Measurements from ENCODE around the gene ITGA11.

Gene ITGA11

GRCh38 chr15:68276668-68277067 is 155.3 kb downstream of the ITGA11 start:
- no peak for TF ChIP-seq CTCF (IDR thresholded peaks at IDR 0.05)

- no peak for TF ChIP-seq CTCF (IDR thresholded peaks at IDR 0.05)
These were observed 156.7 kb downstream of the ITGA11 start for GRCh38 chr15:68275165-68275746.

DNA sequence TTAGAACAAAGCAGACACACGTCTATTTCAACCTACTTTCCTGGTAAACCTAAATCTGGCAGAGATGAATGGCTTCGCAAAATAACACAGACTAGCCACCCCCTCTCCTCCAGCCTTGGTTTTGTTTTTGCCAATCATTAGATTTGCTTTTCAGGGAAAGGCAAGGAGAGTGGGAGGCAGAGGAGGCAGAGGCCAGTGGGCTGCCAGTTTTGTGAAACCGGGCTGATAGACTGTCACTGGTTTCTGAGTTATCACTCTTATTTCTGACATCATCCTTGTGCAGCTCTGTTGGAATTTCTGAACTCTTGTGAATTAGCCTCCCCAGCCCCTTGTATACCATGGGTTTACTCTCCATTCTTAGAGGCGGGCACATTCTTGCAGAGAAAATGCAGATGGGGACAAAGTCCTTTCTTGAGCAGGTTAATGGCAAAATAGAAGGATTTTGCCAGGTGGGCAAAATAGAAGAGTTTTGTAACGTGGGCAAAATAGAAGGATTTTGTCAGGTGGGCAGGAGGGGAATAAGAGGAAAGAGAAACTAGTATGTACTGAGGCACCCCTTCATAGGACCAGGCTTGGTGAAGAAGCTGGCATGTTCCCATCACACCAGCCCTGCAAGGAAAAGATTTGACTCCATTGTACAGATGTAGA is 157.6 kb downstream of the ITGA11 start:
- TF ChIP-seq CTCF (IDR thresholded peaks at IDR 0.05), result no peak

DNA sequence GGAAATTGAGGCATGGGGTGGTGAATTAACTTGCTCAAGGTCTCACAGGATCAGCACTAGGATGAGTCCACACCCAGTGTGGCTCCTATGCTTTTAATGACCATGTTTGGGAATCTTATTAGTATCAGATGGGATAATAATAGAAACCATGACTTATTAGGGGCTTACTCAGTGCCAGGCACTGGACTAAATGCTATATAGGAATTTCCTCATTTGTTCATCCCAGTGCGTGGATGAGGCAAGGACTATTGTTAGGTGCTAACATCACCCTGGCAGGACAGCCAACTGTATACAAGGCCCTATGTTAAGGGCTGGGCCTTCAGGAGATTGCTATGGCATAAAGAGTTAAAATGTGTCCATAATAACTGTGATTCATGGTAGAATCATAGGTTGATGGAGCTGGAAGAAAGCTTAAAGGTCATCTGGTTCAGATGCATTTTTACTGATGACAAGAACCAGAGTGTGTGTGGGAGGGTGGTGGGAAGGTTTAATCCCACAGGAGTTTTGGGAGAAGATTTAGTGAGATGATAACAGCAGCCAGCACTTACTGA is 159.2 kb downstream of the ITGA11 start:
- TF ChIP-seq CTCF (IDR thresholded peaks at IDR 0.05), result no peak

DNA sequence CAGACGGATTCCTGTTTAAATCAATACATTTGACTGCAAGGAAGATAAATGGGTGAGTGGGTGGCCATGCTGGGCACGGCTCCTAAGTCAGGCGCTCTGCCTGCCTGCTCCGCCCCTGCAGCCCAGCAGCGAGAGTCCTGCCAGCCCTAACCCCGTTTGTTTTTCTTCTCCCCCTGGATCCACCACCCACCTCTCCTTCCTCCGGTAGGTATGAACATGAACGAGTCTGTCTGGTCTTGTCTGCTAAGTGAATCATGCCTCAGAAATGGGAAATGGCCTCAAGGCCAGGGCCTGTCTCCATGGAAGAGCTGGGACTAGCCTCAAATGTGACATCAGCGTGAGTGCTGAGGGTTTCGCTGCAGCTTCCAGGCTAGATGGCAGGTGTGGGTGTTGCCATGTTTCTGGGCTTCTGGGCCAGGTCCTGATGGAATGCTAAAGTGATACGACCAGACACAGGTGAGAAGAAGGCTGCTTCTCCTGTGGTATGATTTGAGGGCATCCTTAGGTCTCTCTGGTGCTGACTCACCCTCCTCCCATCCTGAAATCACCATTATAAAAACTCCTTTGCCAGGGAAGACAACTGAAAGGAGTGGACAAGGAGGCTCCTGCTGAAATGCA is 160.0 kb downstream of the ITGA11 start:
- TF ChIP-seq CTCF (IDR thresholded peaks at IDR 0.05), result no peak

GRCh38 chr15:68268405-68268804 is 163.6 kb downstream of the ITGA11 start:
- no peak for TF ChIP-seq CTCF (IDR thresholded peaks at IDR 0.05)

DNA sequence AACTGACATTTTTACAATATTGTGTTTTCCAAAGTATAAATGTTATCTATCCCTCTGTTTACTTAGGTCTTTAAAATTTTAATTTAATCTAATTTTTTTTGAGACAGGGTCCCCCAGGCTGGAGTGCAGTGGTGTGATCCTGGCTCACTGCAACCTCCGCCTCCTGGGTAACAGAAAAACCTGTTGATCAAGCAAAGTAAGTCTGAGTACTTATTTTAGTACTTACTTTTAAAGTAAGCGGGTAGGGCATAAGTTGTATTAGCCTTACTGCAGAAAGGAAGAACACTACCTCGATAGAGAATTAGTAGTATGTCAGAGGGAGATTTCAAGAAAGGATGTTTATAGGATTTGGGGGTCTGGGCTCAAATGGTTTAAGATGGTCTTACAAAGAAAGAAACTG is 166.3 kb downstream of the ITGA11 start:
- TF ChIP-seq CTCF (IDR thresholded peaks at IDR 0.05), result no peak
